Ovary (tissue), 3 donors: ENCODE data around the gene PDPR.
"Not testable (repeated sequence)": the region's sequence is repeated elsewhere in the genome, so short reads cannot be mapped to it uniquely, and the experiment has no call there.

ENCODE experiments used
- CTCF ChIP-seq, 3 donors: fragments of 450-650 bp in 2 of 3; fragments of 200-600 bp in 1 of 3; IDR thresholded peaks; one replicate each; pipeline versions ENCODE4 v1.5.1 to v1.8.0; 2016 to 2022; ENCODE audit warnings: antibody characterized with exemption in 3 of 3, mild to moderate bottlenecking in 1 of 3
- EP300 ChIP-seq: sonication (generic); formaldehyde crosslinking; IDR thresholded peaks from one replicate; pipeline ENCODE4 v1.6.1; 2017; ENCODE audit warnings: antibody characterized with exemption
- POLR2A ChIP-seq: fragments of 450-650 bp; IDR thresholded peaks from one replicate; pipeline ENCODE4 v1.6.1; 2017; ENCODE audit warnings: antibody characterized with exemption, mild to moderate bottlenecking, moderate library complexity
- donor health status: DM: no; HTN: no; CAD: no.

- not testable (repeated sequence) for TF ChIP-seq EP300; POLR2A; CTCF (IDR thresholded peaks at IDR 0.05)
Observed at GRCh38 chr16:70127706-70128105, 13.6 kb downstream of the PDPR start.
